Pons (tissue), 1 donor: Measurements from ENCODE around the gene SYCE1.
"Not testable (repeated sequence)": the region's sequence is repeated elsewhere in the genome, so short reads cannot be mapped to it uniquely, and the experiment has no call there.

Source experiments
- DNase-seq: peaks from one replicate; pipeline ENCODE4 v3.0.0-alpha.2; 2016; ENCODE audit warnings: low spot score

Gene SYCE1

GRCh38 chr10:133557381-133557780 is 8.0 kb downstream of the SYCE1 start:
- DNase-seq, result peak; percentile 24

GRCh38 chr10:133555521-133555920 is 9.9 kb downstream of the SYCE1 start:
- DNase-seq, result no peak

GRCh38 chr10:133554600-133554999 is 10.8 kb downstream of the SYCE1 start:
- DNase-seq, result no peak

GRCh38 chr10:133544506-133544905 is 20.9 kb downstream of the SYCE1 start:
- DNase-seq, result no peak

GRCh38 chr10:133541441-133541975 is 23.9 kb downstream of the SYCE1 start:
- DNase-seq, result not testable (repeated sequence)

- no peak for DNase-seq
Measured at GRCh38 chr10:133537546-133538545, 27.5 kb downstream of the SYCE1 start.

GRCh38 chr10:133536198-133536597 is 29.2 kb downstream of the SYCE1 start:
- DNase-seq, result no peak

GRCh38 chr10:133534417-133534816 is 31.0 kb downstream of the SYCE1 start:
- no peak for DNase-seq

GRCh38 chr10:133532871-133533270 is 32.5 kb downstream of the SYCE1 start:
- no peak for DNase-seq

GRCh38 chr10:133530506-133530905 is 34.9 kb downstream of the SYCE1 start:
- DNase-seq, result no peak

GRCh38 chr10:133529576-133529946 is 35.8 kb downstream of the SYCE1 start:
- no peak for DNase-seq

GRCh38 chr10:133528845-133529575 is 36.4 kb downstream of the SYCE1 start:
- DNase-seq, result no peak

GRCh38 chr10:133528296-133528844 is 37.0 kb downstream of the SYCE1 start:
- DNase-seq, result no peak

GRCh38 chr10:133527771-133528271 is 37.6 kb downstream of the SYCE1 start:
- no peak for DNase-seq

- no peak for DNase-seq
Measured at GRCh38 chr10:133526957-133527588, 38.3 kb downstream of the SYCE1 start, which contains the start of gene CYP2E1. CYP2E1 (plus strand) TSS chr10:133527363; CDS start chr10:133527396, 33 bp downstream.

- DNase-seq, result no peak
Measured at GRCh38 chr10:133525444-133525843, 39.9 kb downstream of the SYCE1 start.

- DNase-seq, result no peak
Measured at GRCh38 chr10:133523631-133524203, 41.7 kb downstream of the SYCE1 start.

- DNase-seq, result peak; percentile 50
Measured at GRCh38 chr10:133520193-133520738, 45.1 kb downstream of the SYCE1 start.

- not testable (repeated sequence) for DNase-seq
Measured at GRCh38 chr10:133518517-133518916, 46.9 kb downstream of the SYCE1 start.

GRCh38 chr10:133516057-133516456 is 49.3 kb downstream of the SYCE1 start:
- no peak for DNase-seq

- no peak for DNase-seq
Measured at GRCh38 chr10:133515471-133515870, 49.9 kb downstream of the SYCE1 start.
